IPS-20b (cell line): ENCODE results near the gene NPPA.
"Not testable (repeated sequence)": the region's sequence is repeated elsewhere in the genome, so short reads cannot be mapped to it uniquely, and the experiment has no call there.

Experiments used
- H3K27ac ChIP-seq: one replicate; pipeline ENCODE4 v1.5.1; 2013; ENCODE audit warnings: low read length
- H3K27me3 ChIP-seq: 2 replicates; pipeline ENCODE4 v1.6.1; 2013; ENCODE audit warnings: mild to moderate bottlenecking, low read length, inconsistent platforms; ENCODE audit not compliant: insufficient read depth
- H3K36me3 ChIP-seq: 2 replicates; pipeline ENCODE4 v1.6.1; 2013; ENCODE audit warnings: low read depth, mild to moderate bottlenecking, inconsistent platforms, low read length, moderate library complexity; ENCODE audit not compliant: insufficient read depth
- H3K4me1 ChIP-seq: 2 replicates; pipeline ENCODE4 v1.6.1; 2013; ENCODE audit warnings: mild to moderate bottlenecking, control low read depth, inconsistent platforms, low read length, moderate library complexity; ENCODE audit not compliant: insufficient read depth
- H3K4me3 ChIP-seq: 2 replicates; pipeline ENCODE4 v1.5.1; 2013; ENCODE audit warnings: mild to moderate bottlenecking, low read length, inconsistent platforms
- H3K9ac ChIP-seq: 2 replicates; pipeline ENCODE4 v1.6.1; 2013; ENCODE audit warnings: low read depth, mild to moderate bottlenecking, inconsistent platforms, low read length, moderate library complexity
- H3K9me3 ChIP-seq: 2 replicates; pipeline ENCODE4 v1.6.1; 2013; ENCODE audit warnings: mild to moderate bottlenecking, low read depth, low read length, inconsistent platforms; ENCODE audit not compliant: insufficient read depth

Gene NPPA

GRCh38 chr1:11847667-11848372 is at the start of gene NPPA:
TSS of gene NPPA (minus strand) at chr1:11847783. CDS start at chr1:11847684, 99 bp downstream.
- peaks cover 24% of the 10 kb centered on the region; the same call in 1 of the 2 replicates for H3K36me3 ChIP-seq
- no peaks in the 10 kb centered on the region for H3K4me1 ChIP-seq
- H3K4me3 ChIP-seq, result no peak within 1 kb of the TSS
- H3K9ac ChIP-seq, result no peak within 1 kb of the TSS
- H3K27ac ChIP-seq, result no peak within 1 kb of the TSS
- H3K27me3 ChIP-seq, result no peaks in the 10 kb centered on the region
- no peaks in the 10 kb centered on the region for H3K9me3 ChIP-seq

GRCh38 chr1:11894501-11894900 is 46.9 kb upstream of the NPPA start:
- not testable (repeated sequence) for H3K4me3 ChIP-seq, H3K27ac ChIP-seq, H3K9me3 ChIP-seq, H3K36me3 ChIP-seq, H3K4me1 ChIP-seq, H3K9ac ChIP-seq
- H3K27me3 ChIP-seq, result peaks cover 24% of the 10 kb centered on the region

- Histone ChIP-seq H3K4me1 (no peaks in the 10 kb centered on the region), H3K36me3 (no peaks in the 10 kb centered on the region), H3K9me3 (no peaks in the 10 kb centered on the region), H3K4me3 (no peak overlapping the region), H3K27me3 (peaks cover 18% of the 10 kb centered on the region), H3K27ac (no peak overlapping the region), H3K9ac (no peak overlapping the region)
Observed at GRCh38 chr1:11893907-11894251, 46.3 kb upstream of the NPPA start.

- Histone ChIP-seq H3K4me3 (no peak overlapping the region), H3K27me3 (no peaks in the 10 kb centered on the region)
Observed at GRCh38 chr1:11891433-11892186, 44.0 kb upstream of the NPPA start.

GRCh38 chr1:11888877-11889208 is 41.3 kb upstream of the NPPA start:
- Histone ChIP-seq H3K4me1 (no peaks in the 10 kb centered on the region; the same call in 1 of the 2 replicates), H3K9me3 (no peaks in the 10 kb centered on the region), H3K9ac (no peak overlapping the region), H3K27ac (no peak overlapping the region), H3K27me3 (no peaks in the 10 kb centered on the region), H3K4me3 (no peak overlapping the region), H3K36me3 (no peaks in the 10 kb centered on the region)

More at GRCh38 chr1:11891433-11892186, 44.0 kb upstream of the NPPA start:
- Histone ChIP-seq H3K27ac (no peak overlapping the region), H3K9me3 (no peaks in the 10 kb centered on the region), H3K9ac (no peak overlapping the region), H3K4me1 (no peaks in the 10 kb centered on the region), H3K36me3 (no peaks in the 10 kb centered on the region)

GRCh38 chr1:11888206-11888876 is 40.8 kb upstream of the NPPA start:
- H3K9ac ChIP-seq, result no peak overlapping the region
- H3K27ac ChIP-seq, result no peak overlapping the region
- no peaks in the 10 kb centered on the region for H3K36me3 ChIP-seq
- H3K9me3 ChIP-seq, result no peaks in the 10 kb centered on the region
- no peaks in the 10 kb centered on the region for H3K27me3 ChIP-seq
- H3K4me3 ChIP-seq, result no peak overlapping the region
- peaks cover 2% of the 10 kb centered on the region; the same call in 1 of the 2 replicates for H3K4me1 ChIP-seq

- H3K27me3 ChIP-seq, result no peaks in the 10 kb centered on the region
- no peaks in the 10 kb centered on the region for H3K36me3 ChIP-seq
- H3K9me3 ChIP-seq, result no peaks in the 10 kb centered on the region
- no peak overlapping the region for H3K27ac ChIP-seq
- H3K4me1 ChIP-seq, result peaks cover 5% of the 10 kb centered on the region; the same call in 1 of the 2 replicates
- no peak overlapping the region for H3K9ac ChIP-seq
- H3K4me3 ChIP-seq, result no peak overlapping the region
Observed at GRCh38 chr1:11887666-11888007, 40.1 kb upstream of the NPPA start.

GRCh38 chr1:11886986-11887665 is 39.5 kb upstream of the NPPA start:
- H3K9ac ChIP-seq, result no peak overlapping the region
- H3K9me3 ChIP-seq, result no peaks in the 10 kb centered on the region
- H3K4me3 ChIP-seq, result no peak overlapping the region
- no peaks in the 10 kb centered on the region for H3K27me3 ChIP-seq
- no peaks in the 10 kb centered on the region for H3K36me3 ChIP-seq
- H3K27ac ChIP-seq, result no peak overlapping the region
- peaks cover 5% of the 10 kb centered on the region; the same call in 1 of the 2 replicates for H3K4me1 ChIP-seq

- Histone ChIP-seq H3K4me3 (no peak overlapping the region), H3K9ac (no peak overlapping the region), H3K4me1 (peaks cover 5% of the 10 kb centered on the region; the same call in 1 of the 2 replicates), H3K9me3 (no peaks in the 10 kb centered on the region), H3K27me3 (no peaks in the 10 kb centered on the region), H3K27ac (no peak overlapping the region), H3K36me3 (no peaks in the 10 kb centered on the region)
Observed at GRCh38 chr1:11885916-11886315, 38.3 kb upstream of the NPPA start.

- Histone ChIP-seq H3K9ac (no peak overlapping the region), H3K4me3 (no peak overlapping the region), H3K27me3 (no peaks in the 10 kb centered on the region), H3K9me3 (no peaks in the 10 kb centered on the region), H3K4me1 (peaks cover 5% of the 10 kb centered on the region; the same call in 1 of the 2 replicates), H3K36me3 (no peaks in the 10 kb centered on the region), H3K27ac (no peak overlapping the region)
Observed at GRCh38 chr1:11882814-11883538, 35.4 kb upstream of the NPPA start.
